ENCODE data around the gene TMEM38A. TPM values are rescaled to one million over a fixed set of nuclear protein-coding genes. Genes with fewer than 3 reads are reported as not detected.

TMEM38A gene
- total and polyA plus RNA-seq, 4 donors: 3.1 to 6.2 (median 3.9) TPM

DNA sequence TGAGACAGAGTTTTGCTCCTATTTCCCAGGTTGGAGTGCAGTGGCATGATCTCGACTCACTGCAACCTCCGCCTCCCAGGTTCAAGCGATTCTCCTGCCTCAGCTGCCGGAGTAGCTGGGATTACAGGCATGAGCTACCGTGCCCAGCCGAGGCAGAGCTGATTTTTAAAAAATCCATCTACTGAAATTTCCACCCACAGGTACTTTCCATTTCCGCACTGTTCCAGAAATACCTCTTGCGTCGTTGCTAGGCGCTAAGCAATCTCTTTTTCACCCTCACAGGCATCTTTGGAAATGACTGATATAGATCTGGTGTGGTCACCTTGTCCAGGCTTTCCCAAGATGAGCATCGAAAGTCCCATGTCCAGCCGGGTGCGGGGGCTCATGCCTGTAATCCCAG lies 9.4 kb downstream of the TMEM38A start:
- Histone ChIP-seq H3K27ac (ENCODE audit: low read depth in 1 of 2, low read length in 2 of 2) (no peak overlapping the region), H3K4me1 (ENCODE audit: control insufficient read depth in 4 of 4, insufficient read depth in 4 of 4, low read length in 3 of 4) (no peaks in the 10 kb centered on the region), H3K9ac (ENCODE audit: low read depth in 1 of 2, low read length in 2 of 2) (no peak overlapping the region), H3K36me3 (ENCODE audit: control insufficient read depth in 4 of 4, insufficient read depth in 3 of 4, low read depth in 1 of 4, low read length in 3 of 4) (no peaks in the 10 kb centered on the region), H3K9me3 (ENCODE audit: control insufficient read depth in 4 of 4, low read length in 3 of 4) (no peaks in the 10 kb centered on the region), H3K4me3 (ENCODE audit: low read depth in 1 of 3, low read length in 3 of 3) (no peak overlapping the region), H3K27me3 (ENCODE audit: control insufficient read depth in 4 of 4, insufficient read depth in 4 of 4, low read length in 3 of 4) (no peaks in the 10 kb centered on the region)
- TF ChIP-seq RAD21 (IDR thresholded peaks at IDR 0.05) (no peak), ZBTB33 (IDR thresholded peaks at IDR 0.05) (no peak), RXRA (IDR thresholded peaks at IDR 0.05) (no peak), FOXA2 (IDR thresholded peaks at IDR 0.05) (no peak)
- TF ChIP-seq, protein P1, sequence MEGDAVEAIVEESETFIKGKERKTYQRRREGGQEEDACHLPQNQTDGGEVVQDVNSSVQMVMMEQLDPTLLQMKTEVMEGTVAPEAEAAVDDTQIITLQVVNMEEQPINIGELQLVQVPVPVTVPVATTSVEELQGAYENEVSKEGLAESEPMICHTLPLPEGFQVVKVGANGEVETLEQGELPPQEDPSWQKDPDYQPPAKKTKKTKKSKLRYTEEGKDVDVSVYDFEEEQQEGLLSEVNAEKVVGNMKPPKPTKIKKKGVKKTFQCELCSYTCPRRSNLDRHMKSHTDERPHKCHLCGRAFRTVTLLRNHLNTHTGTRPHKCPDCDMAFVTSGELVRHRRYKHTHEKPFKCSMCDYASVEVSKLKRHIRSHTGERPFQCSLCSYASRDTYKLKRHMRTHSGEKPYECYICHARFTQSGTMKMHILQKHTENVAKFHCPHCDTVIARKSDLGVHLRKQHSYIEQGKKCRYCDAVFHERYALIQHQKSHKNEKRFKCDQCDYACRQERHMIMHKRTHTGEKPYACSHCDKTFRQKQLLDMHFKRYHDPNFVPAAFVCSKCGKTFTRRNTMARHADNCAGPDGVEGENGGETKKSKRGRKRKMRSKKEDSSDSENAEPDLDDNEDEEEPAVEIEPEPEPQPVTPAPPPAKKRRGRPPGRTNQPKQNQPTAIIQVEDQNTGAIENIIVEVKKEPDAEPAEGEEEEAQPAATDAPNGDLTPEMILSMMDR (IDR thresholded peaks at IDR 0.05; ENCODE audit: low read depth, low read length, missing input control): no peak
- TF ChIP-seq, protein P2, sequence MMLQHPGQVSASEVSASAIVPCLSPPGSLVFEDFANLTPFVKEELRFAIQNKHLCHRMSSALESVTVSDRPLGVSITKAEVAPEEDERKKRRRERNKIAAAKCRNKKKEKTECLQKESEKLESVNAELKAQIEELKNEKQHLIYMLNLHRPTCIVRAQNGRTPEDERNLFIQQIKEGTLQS (IDR thresholded peaks at IDR 0.05): no peak
- 96% methylated on average over 13 of the region's 13 CpGs for WGBS
- DNase-seq (ENCODE audit: low spot score): no peak

DNA sequence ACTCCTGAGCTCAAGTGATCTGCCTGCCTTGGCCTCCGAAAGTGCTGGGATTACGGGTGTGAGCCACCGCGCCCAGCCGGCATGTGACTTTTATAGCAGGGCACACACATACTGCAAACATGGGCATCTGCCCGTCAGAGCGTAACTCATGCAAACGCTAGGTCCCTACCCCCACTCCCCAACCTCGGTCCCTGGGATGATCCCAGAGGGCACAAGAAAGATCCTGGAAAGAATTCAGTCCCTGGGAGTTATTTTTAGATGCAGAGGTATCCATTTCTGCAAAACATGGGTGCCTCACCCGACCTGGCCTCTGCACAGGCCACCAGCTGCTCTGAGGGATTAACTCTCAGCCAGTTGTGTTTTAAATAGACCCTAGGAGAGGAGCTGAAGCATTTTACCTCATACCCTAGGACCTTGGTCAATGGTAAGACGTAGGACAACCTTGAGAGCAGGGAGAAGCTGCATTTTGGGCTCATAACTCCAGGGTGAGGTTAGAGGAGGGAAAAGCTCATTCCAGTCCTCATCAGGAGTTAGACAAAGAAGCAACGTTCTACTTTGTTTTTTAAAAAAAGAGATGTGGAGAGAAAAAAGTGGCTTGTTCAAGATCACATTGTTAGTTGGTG lies 10.8 kb downstream of the TMEM38A start:
- H3K9me3 ChIP-seq (ENCODE audit: control insufficient read depth in 4 of 4, low read length in 3 of 4): no peaks in the 10 kb centered on the region
- 89% methylated on average over 12 of the region's 12 CpGs for WGBS
- H3K9ac ChIP-seq (ENCODE audit: low read depth in 1 of 2, low read length in 2 of 2): no peak overlapping the region
- H3K4me1 ChIP-seq (ENCODE audit: control insufficient read depth in 4 of 4, insufficient read depth in 4 of 4, low read length in 3 of 4): no peaks in the 10 kb centered on the region
- no peaks in the 10 kb centered on the region for H3K36me3 ChIP-seq (ENCODE audit: control insufficient read depth in 4 of 4, insufficient read depth in 3 of 4, low read depth in 1 of 4, low read length in 3 of 4)
- H3K27me3 ChIP-seq (ENCODE audit: control insufficient read depth in 4 of 4, insufficient read depth in 4 of 4, low read length in 3 of 4): no peaks in the 10 kb centered on the region
- TF ChIP-seq, protein P3, sequence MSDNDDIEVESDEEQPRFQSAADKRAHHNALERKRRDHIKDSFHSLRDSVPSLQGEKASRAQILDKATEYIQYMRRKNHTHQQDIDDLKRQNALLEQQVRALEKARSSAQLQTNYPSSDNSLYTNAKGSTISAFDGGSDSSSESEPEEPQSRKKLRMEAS (IDR thresholded peaks at IDR 0.05): no peak
- TF ChIP-seq REST (IDR thresholded peaks at IDR 0.05): no peak
- no peak for TF ChIP-seq RAD21 (IDR thresholded peaks at IDR 0.05)
- no peak for TF ChIP-seq TAF1 (conservative IDR thresholded peaks at IDR 0.05)
- no peak for TF ChIP-seq JUND (IDR thresholded peaks at IDR 0.05)
- TF ChIP-seq EGR1 (IDR thresholded peaks at IDR 0.05; ENCODE audit: low read depth in 2 of 2): no peak
- TF ChIP-seq RXRA (IDR thresholded peaks at IDR 0.05): no peak
- no peak for TF ChIP-seq ZBTB33 (IDR thresholded peaks at IDR 0.05)
- no peak for TF ChIP-seq YY1 (IDR thresholded peaks at IDR 0.05)
- no peak for TF ChIP-seq SP1 (IDR thresholded peaks at IDR 0.05)
- TF ChIP-seq, protein P2 (IDR thresholded peaks at IDR 0.05): no peak
- TF ChIP-seq, protein P1 (IDR thresholded peaks at IDR 0.05; ENCODE audit: low read depth, low read length, missing input control): no peak
- no peak for TF ChIP-seq NR2F2 (IDR thresholded peaks at IDR 0.05)
- TF ChIP-seq FOXA2 (IDR thresholded peaks at IDR 0.05): no peak
- no peak for TF ChIP-seq HNF4A (conservative IDR thresholded peaks at IDR 0.05)
- H3K27ac ChIP-seq (ENCODE audit: low read depth in 1 of 2, low read length in 2 of 2): no peak overlapping the region
- no peak for DNase-seq (ENCODE audit: low spot score)
- H3K4me3 ChIP-seq (ENCODE audit: low read depth in 1 of 3, low read length in 3 of 3): no peak overlapping the region

All from liver (tissue), 9 donors.